Neuronal stem cell (in vitro differentiated cells): ENCODE data around the gene CCDC154.
"Not testable (repeated sequence)": the region's sequence is repeated elsewhere in the genome, so short reads cannot be mapped to it uniquely, and the experiment has no call there.

Experiments used
- DNase-seq: peaks from one replicate; pipeline ENCODE4 v3.0.0-alpha.2; 2013; ENCODE audit warnings: low spot score
- H2AFZ ChIP-seq: one replicate; pipeline ENCODE4 v1.6.1; 2013; ENCODE audit warnings: mild to moderate bottlenecking, low read length, inconsistent platforms
- H2AK5ac ChIP-seq: 2 replicates; pipeline ENCODE4 v1.6.1; 2013; ENCODE audit warnings: low read depth, mild to moderate bottlenecking, inconsistent platforms, low read length, moderate library complexity, mixed read lengths
- H2BK120ac ChIP-seq: 2 replicates; pipeline ENCODE4 v1.6.1; 2013; ENCODE audit warnings: low read depth, mild to moderate bottlenecking, inconsistent platforms, low read length, moderate library complexity, mixed read lengths
- H2BK12ac ChIP-seq: one replicate; pipeline ENCODE4 v1.6.1; 2013; ENCODE audit warnings: low read length, inconsistent platforms
- H2BK15ac ChIP-seq: 2 replicates; pipeline ENCODE4 v1.6.1; 2013; ENCODE audit warnings: mild to moderate bottlenecking, low read length, inconsistent platforms, mixed read lengths
- H2BK5ac ChIP-seq: one replicate; pipeline ENCODE4 v1.6.1; 2013; ENCODE audit warnings: inconsistent platforms, mild to moderate bottlenecking, low read length, moderate library complexity
- H3K14ac ChIP-seq: one replicate; pipeline ENCODE4 v1.6.1; 2013; ENCODE audit warnings: low read length, inconsistent platforms
- H3K18ac ChIP-seq: 2 replicates; pipeline ENCODE4 v1.6.1; 2013; ENCODE audit warnings: low read length, inconsistent platforms
- H3K23ac ChIP-seq: 2 replicates; pipeline ENCODE4 v1.6.1; 2013; ENCODE audit warnings: low read depth, mild to moderate bottlenecking, mixed read lengths, low read length, inconsistent platforms; ENCODE audit not compliant: poor library complexity
- H3K27ac ChIP-seq: replicated peaks from 3 replicates; pipeline ENCODE4 v1.5.1; 2013; ENCODE audit warnings: low read length, inconsistent platforms
- H3K27me3 ChIP-seq, 3 experiments: 2 replicates each; pipeline ENCODE4 v1.6.1; 2013; ENCODE audit warnings: low read length in 3 of 3, mild to moderate bottlenecking in 2 of 3, inconsistent platforms in 1 of 3, low read depth in 1 of 3, mixed read lengths in 1 of 3, moderate library complexity in 1 of 3; ENCODE audit not compliant: control insufficient read depth in 3 of 3, insufficient read depth in 3 of 3
- H3K36me3 ChIP-seq, 2 donors: replicated peaks in 1 of 2; 2 replicates each; pipeline ENCODE4 v1.6.1; 2013; ENCODE audit warnings: low read length in 2 of 2; ENCODE audit not compliant: control insufficient read depth in 2 of 2, insufficient read depth in 2 of 2
- H3K4ac ChIP-seq: 2 replicates; pipeline ENCODE4 v1.6.1; 2013; ENCODE audit warnings: inconsistent platforms, mild to moderate bottlenecking, low read length, moderate library complexity
- H3K4me1 ChIP-seq, 2 donors: 1 replicate in 1 of 2; 2 replicates in 1 of 2; pipeline ENCODE4 v1.6.1; 2013; ENCODE audit warnings: low read length in 2 of 2, low read depth in 1 of 2; ENCODE audit not compliant: control insufficient read depth in 2 of 2, insufficient read depth in 1 of 2
- H3K4me2 ChIP-seq: one replicate; pipeline ENCODE4 v1.6.1; 2013; ENCODE audit warnings: mild to moderate bottlenecking, low read length, inconsistent platforms; ENCODE audit not compliant: insufficient read depth, poor library complexity, severe bottlenecking
- H3K4me3 ChIP-seq, 2 donors: 2 replicates each; pipeline ENCODE4 v1.5.1; 2013; ENCODE audit warnings: low read length in 2 of 2, mild to moderate bottlenecking in 2 of 2, inconsistent platforms in 1 of 2, moderate library complexity in 1 of 2
- H3K79me1 ChIP-seq: one replicate; pipeline ENCODE4 v1.6.1; 2013; ENCODE audit warnings: low read depth, mild to moderate bottlenecking, inconsistent platforms, low read length, moderate library complexity
- H3K9ac ChIP-seq: one replicate; pipeline ENCODE4 v1.6.1; 2013; ENCODE audit warnings: mild to moderate bottlenecking, low read depth, low read length, inconsistent platforms; ENCODE audit not compliant: poor library complexity
- H3K9me3 ChIP-seq, 2 donors: replicated peaks in 1 of 2; 2 replicates each; pipeline versions ENCODE3 to v1.6.1; 2013; ENCODE audit warnings: low read length in 2 of 2, mild to moderate bottlenecking in 2 of 2, inconsistent platforms in 1 of 2, low read depth in 1 of 2, mixed read lengths in 1 of 2, moderate library complexity in 1 of 2; ENCODE audit not compliant: control insufficient read depth in 2 of 2, insufficient read depth in 1 of 2
- H4K8ac ChIP-seq: one replicate; pipeline ENCODE4 v1.6.1; 2013; ENCODE audit warnings: low read depth, mild to moderate bottlenecking, inconsistent platforms, low read length, moderate library complexity
- H4K91ac ChIP-seq: one replicate; pipeline ENCODE4 v1.6.1; 2013; ENCODE audit warnings: low read length, low read depth, mild to moderate bottlenecking, inconsistent platforms; ENCODE audit not compliant: poor library complexity
- WGBS, 2 donors: extraction: QIAGEN DNeasy Blood & Tissue Kit; methylation state at CpG; one replicate each; pipeline ENCODE4 v1.1.7; 2013; ENCODE audit warnings: missing lambda C conversion rate in 2 of 2, mixed read lengths in 1 of 2; ENCODE audit not compliant: insufficient read length in 2 of 2, insufficient replicate concordance in 1 of 2; ENCODE audit errors: extremely low coverage in 2 of 2; 5-methylcytosine and 5-hydroxymethylcytosine counted together

The CCDC154 gene

GRCh38 chr16:1485847-1486496 lies 41.6 kb upstream of the CCDC154 start:
- H2BK15ac ChIP-seq, result peak overlapping the region; percentile 49
- peak overlapping the region; percentile 70 for H2AK5ac ChIP-seq
- H3K4me1 ChIP-seq, result no peaks in the 10 kb centered on the region
- peak overlapping the region; percentile 2 for H3K9ac ChIP-seq
- H4K91ac ChIP-seq, result no peak overlapping the region
- H2BK12ac ChIP-seq, result peak overlapping the region; percentile 58
- no peak overlapping the region for H3K18ac ChIP-seq
- no CpG with 5 or more reads among the region's 40 CpGs for WGBS, 2 donors
- H3K14ac ChIP-seq, result no peak overlapping the region
- H3K9me3 ChIP-seq, result peaks cover 0 to 2% of the 10 kb centered on the region in 2 donors
- H3K4ac ChIP-seq, result peak overlapping the region; percentile 76
- DNase-seq, result no peak
- no peak overlapping the region for H3K27ac ChIP-seq
- H2AFZ ChIP-seq, result peak overlapping the region; percentile 16
- peaks cover 6% of the 10 kb centered on the region for H3K79me1 ChIP-seq
- H3K4me2 ChIP-seq, result no peak overlapping the region
- H2BK120ac ChIP-seq, result no peak overlapping the region
- H3K23ac ChIP-seq, result peak overlapping the region; percentile 43
- H3K4me3 ChIP-seq, result no peak overlapping the region
- H4K8ac ChIP-seq, result no peak overlapping the region
- no peak overlapping the region for H2BK5ac ChIP-seq
- peaks cover 0 to 4% (median 0%) of the 10 kb centered on the region in 3 experiments for H3K27me3 ChIP-seq
- H3K36me3 ChIP-seq, result no peaks in the 10 kb centered on the region

- no peak for DNase-seq
Measured at GRCh38 chr16:1481906-1482835, 37.8 kb upstream of the CCDC154 start.

DNA sequence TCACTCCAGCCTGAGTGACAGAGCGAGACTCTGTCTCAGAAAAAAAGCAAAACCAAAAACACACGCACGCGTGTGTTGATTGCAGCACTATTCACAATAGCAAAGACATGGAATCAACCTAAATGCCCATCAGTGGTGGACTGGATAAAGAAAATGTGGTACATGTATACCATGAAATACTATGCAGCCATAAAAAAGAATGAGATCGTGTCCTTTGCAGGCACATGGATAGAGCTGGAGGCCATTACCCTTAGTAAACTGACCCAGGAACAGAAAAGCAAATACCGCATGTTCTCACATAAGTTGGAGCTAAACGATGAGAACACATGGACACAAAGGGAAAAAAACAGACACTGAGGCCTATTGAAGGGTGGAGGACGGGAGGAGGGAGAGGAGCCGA lies 34.6 kb upstream of the CCDC154 start:
- not testable (repeated sequence) for H3K36me3 ChIP-seq, H3K4me1 ChIP-seq, H2BK5ac ChIP-seq, H2BK120ac ChIP-seq, H3K79me1 ChIP-seq, H3K4me3 ChIP-seq, H4K91ac ChIP-seq, H4K8ac ChIP-seq, H3K4ac ChIP-seq, H2AFZ ChIP-seq, DNase-seq, H3K9me3 ChIP-seq, H3K27me3 ChIP-seq, H3K27ac ChIP-seq, H3K9ac ChIP-seq, H2AK5ac ChIP-seq, H3K18ac ChIP-seq, H3K14ac ChIP-seq, H2BK12ac ChIP-seq, H3K23ac ChIP-seq, H3K4me2 ChIP-seq, H2BK15ac ChIP-seq
- no CpG with 5 or more reads among the region's 9 CpGs for WGBS, 2 donors

More at GRCh38 chr16:1481906-1482835, 37.8 kb upstream of the CCDC154 start:
- Histone ChIP-seq H4K91ac (no peak overlapping the region), H2BK5ac (no peak overlapping the region), H2AK5ac (no peak overlapping the region), H3K36me3 (no peaks in the 10 kb centered on the region), H3K18ac (no peak overlapping the region), H3K9ac (no peak overlapping the region), H3K4ac (no peak overlapping the region), H3K4me2 (no peak overlapping the region), H2BK15ac (peak overlapping the region; percentile 85), H3K4me3 (no peak overlapping the region), H3K27ac (no peak overlapping the region), H3K9me3 (peaks cover 0 to 4% of the 10 kb centered on the region in 2 donors), H3K27me3 (peaks cover 0 to 4% (median 0%) of the 10 kb centered on the region in 3 experiments), H2BK120ac (no peak overlapping the region), H3K79me1 (peaks cover 6% of the 10 kb centered on the region), H4K8ac (no peak overlapping the region), H3K4me1 (no peaks in the 10 kb centered on the region), H3K14ac (no peak overlapping the region), H2BK12ac (no peak overlapping the region), H2AFZ (no peak overlapping the region), H3K23ac (no peak overlapping the region)
- no CpG with 5 or more reads among the region's 28 CpGs for WGBS, 2 donors

DNA sequence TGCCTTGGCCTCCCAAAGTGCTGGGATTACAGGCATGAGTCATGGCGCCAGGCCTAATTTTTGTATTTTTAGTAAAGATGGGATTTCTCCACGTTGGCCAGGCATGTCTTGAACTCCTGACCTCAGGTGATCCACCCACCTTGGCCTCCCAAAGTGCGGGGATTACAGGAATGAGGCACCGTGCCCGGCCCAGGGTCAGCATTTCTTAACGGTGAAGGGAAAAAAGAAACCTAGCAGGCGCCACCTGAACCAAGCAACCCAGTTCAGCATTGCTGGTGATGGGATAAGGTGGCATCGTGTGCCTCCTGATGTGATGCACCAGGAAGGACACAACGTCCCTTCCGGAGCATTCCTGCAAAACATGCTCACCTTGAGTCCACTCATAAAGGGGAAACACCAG lies 32.7 kb upstream of the CCDC154 start:
- H2BK12ac ChIP-seq, result no peak overlapping the region
- H4K91ac ChIP-seq, result no peak overlapping the region
- no peak overlapping the region for H2BK5ac ChIP-seq
- no peak overlapping the region for H2AK5ac ChIP-seq
- no peak for DNase-seq
- H3K79me1 ChIP-seq, result peaks cover 6% of the 10 kb centered on the region
- no peak overlapping the region for H3K23ac ChIP-seq
- H3K4ac ChIP-seq, result no peak overlapping the region
- H3K14ac ChIP-seq, result no peak overlapping the region
- H4K8ac ChIP-seq, result no peak overlapping the region
- no peak overlapping the region for H2BK15ac ChIP-seq
- no peak overlapping the region for H3K4me2 ChIP-seq
- H2AFZ ChIP-seq, result no peak overlapping the region
- H3K9me3 ChIP-seq, result peaks cover 0 to 5% of the 10 kb centered on the region in 2 donors
- H3K4me1 ChIP-seq, result peaks cover 4 to 6% of the 10 kb centered on the region in 2 donors
- no peak overlapping the region for H3K18ac ChIP-seq
- H3K9ac ChIP-seq, result no peak overlapping the region
- no peak overlapping the region for H3K27ac ChIP-seq
- no peak overlapping the region for H3K4me3 ChIP-seq
- no CpG with 5 or more reads among the region's 10 CpGs for WGBS, 2 donors
- H2BK120ac ChIP-seq, result no peak overlapping the region
- no peaks in the 10 kb centered on the region for H3K36me3 ChIP-seq
- no peaks in the 10 kb centered on the region for H3K27me3 ChIP-seq
